Thoracic aorta (tissue), 2 donors: Measurements from ENCODE around the gene HNRNPK. TPM values are rescaled to one million over a fixed set of nuclear protein-coding genes. Genes with fewer than 3 reads are reported as not detected.

Source experiments
- ATAC-seq: fragments of 150-250 bp; one replicate; pipeline ENCODE4 v1.8.0; 2017; ENCODE audit warnings: low read depth; ENCODE audit not compliant: insufficient number of reproducible peaks, low FRiP score
- DNase-seq: peaks from one replicate; pipeline ENCODE4 v3.0.0-alpha.2; 2020; ENCODE audit warnings: low spot score
- H3K27ac ChIP-seq, 2 donors: fragments of 200-600 bp; sonication (generic); 1 replicate in 1 of 2; 2 replicates in 1 of 2; pipeline ENCODE4 v1.5.1; 2016; ENCODE audit warnings: mild to moderate bottlenecking in 2 of 2, moderate library complexity in 2 of 2
- H3K27me3 ChIP-seq: fragments of 200-600 bp; sonication (generic); replicated peaks from 2 replicates; pipeline ENCODE4 v1.6.0; 2016; ENCODE audit warnings: mild to moderate bottlenecking; ENCODE audit not compliant: insufficient read depth
- H3K36me3 ChIP-seq: fragments of 200-600 bp; sonication (generic); one replicate; pipeline ENCODE4 v1.5.1; 2016
- H3K4me1 ChIP-seq, 2 donors: fragments of 200-600 bp; sonication (generic); 1 replicate in 1 of 2; 2 replicates in 1 of 2; pipeline versions ENCODE4 v1.5.1 to v1.6.0; 2016; ENCODE audit warnings: low read depth in 2 of 2, mild to moderate bottlenecking in 1 of 2; ENCODE audit not compliant: control insufficient read depth in 1 of 2
- H3K4me3 ChIP-seq: fragments of 200-600 bp; sonication (generic); 2 replicates; pipeline ENCODE4 v1.5.1; 2016; ENCODE audit warnings: mild to moderate bottlenecking
- H3K9me3 ChIP-seq: fragments of 200-600 bp; sonication (generic); 2 replicates; pipeline ENCODE4 v1.5.1; 2016
- CTCF ChIP-seq: fragments of 200-600 bp; sonication (generic); IDR thresholded peaks from one replicate; pipeline ENCODE4 v1.5.1; 2019; ENCODE audit warnings: antibody characterized with exemption
- total RNA-seq, 2 donors: library from RNA; depleted of rRNA; stranded (reverse); fragments of >200 nt; gene quantifications; one replicate each; pipeline versions ENCODE4 v1.1.0 to v1.2.3, GENCODE V29; 2016

HNRNPK gene
- total RNA-seq, 2 donors from 2014 or later = 326 to 392 TPM

GRCh38 chr9:83932011-83932410 lies 48.0 kb downstream of the HNRNPK start:
- Histone ChIP-seq H3K4me3 (no peak overlapping the region), H3K27ac (no peak overlapping the region), H3K9me3 (no peaks in the 10 kb centered on the region), H3K36me3 (no peaks in the 10 kb centered on the region), H3K27me3 (no peaks in the 10 kb centered on the region), H3K4me1 (peaks cover 0 to 3% of the 10 kb centered on the region in 2 donors)
- no peak for TF ChIP-seq CTCF
- no peak for ATAC-seq
- DNase-seq = no peak

GRCh38 chr9:83930881-83931280 lies 49.1 kb downstream of the HNRNPK start:
- ATAC-seq = no peak
- Histone ChIP-seq H3K27me3 (no peaks in the 10 kb centered on the region), H3K4me3 (no peak overlapping the region), H3K36me3 (no peaks in the 10 kb centered on the region), H3K27ac (no peak overlapping the region), H3K4me1 (peaks cover 0 to 3% of the 10 kb centered on the region in 2 donors), H3K9me3 (no peaks in the 10 kb centered on the region)
- no peak for TF ChIP-seq CTCF
- no peak for DNase-seq

GRCh38 chr9:83927591-83927990 lies 52.4 kb downstream of the HNRNPK start:
- Histone ChIP-seq H3K27me3 (no peaks in the 10 kb centered on the region), H3K36me3 (no peaks in the 10 kb centered on the region), H3K27ac (no peak overlapping the region), H3K4me1 (no peaks in the 10 kb centered on the region), H3K9me3 (no peaks in the 10 kb centered on the region), H3K4me3 (no peak overlapping the region)
- DNase-seq (no peak), ATAC-seq (no peak)
- no peak for TF ChIP-seq CTCF

GRCh38 chr9:83920927-83921707 lies 58.9 kb downstream of the HNRNPK start, which contains the start of gene KIF27:
KIF27 (minus strand) TSS chr9:83921432; CDS start chr9:83915591, 5,841 bp downstream.
- H3K27me3 ChIP-seq = no peaks in the 10 kb centered on the region
- H3K36me3 ChIP-seq = no peaks in the 10 kb centered on the region
- peak within 1 kb of the TSS; percentile 87 to 96 for H3K27ac ChIP-seq
- H3K4me1 ChIP-seq = peaks cover 0 to 8% of the 10 kb centered on the region in 2 donors
- peak; percentile 43 for TF ChIP-seq CTCF
- no peaks in the 10 kb centered on the region for H3K9me3 ChIP-seq
- peak within 1 kb of the TSS; percentile 98 for H3K4me3 ChIP-seq
- ATAC-seq = peak; percentile 91
- DNase-seq = peak; percentile 96

- TF ChIP-seq CTCF = no peak
- no peaks in the 10 kb centered on the region for H3K9me3 ChIP-seq
- DNase-seq = no peak
Measured at GRCh38 chr9:83920469-83920926, 59.5 kb downstream of the HNRNPK start.

More at GRCh38 chr9:83920469-83920926, 59.5 kb downstream of the HNRNPK start:
- Histone ChIP-seq H3K4me3 (peak overlapping the region; percentile 98), H3K27ac (peak overlapping the region; percentile 87 to 96), H3K4me1 (peaks cover 0 to 8% of the 10 kb centered on the region in 2 donors), H3K27me3 (no peaks in the 10 kb centered on the region), H3K36me3 (no peaks in the 10 kb centered on the region)
- peak; percentile 52 for ATAC-seq
